Measurements from ENCODE around the gene MAPK7.

MAPK7 gene

GRCh38 chr17:19378416-19379360 lies at the start of gene MAPK7:
MAPK7 (plus strand) TSS chr17:19378498; CDS start chr17:19378901, 403 bp downstream.
- no peak for DNase-seq (ENCODE audit: insufficient read length, low spot score)
- FAIRE-seq, result peak; percentile 99

DNA sequence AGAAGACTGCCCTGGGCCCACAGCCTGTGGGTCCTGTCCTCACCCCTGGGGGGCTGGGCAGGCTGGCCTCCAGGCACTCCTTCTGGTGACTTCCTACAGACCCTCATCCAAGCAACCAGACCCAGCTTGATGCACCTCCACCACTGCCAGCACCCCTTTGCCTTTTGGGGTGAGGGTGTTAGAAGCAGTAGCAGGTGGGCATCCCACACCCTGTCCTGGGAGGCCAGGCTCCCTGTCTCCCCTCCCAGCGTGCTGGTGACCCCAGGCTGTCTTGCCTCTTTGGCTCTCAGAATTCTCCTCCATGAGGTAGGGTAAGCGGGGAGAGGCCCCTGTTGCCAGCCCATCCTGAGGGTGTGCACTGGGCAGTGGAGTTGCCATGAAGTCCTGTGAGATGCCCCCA lies 49.2 kb upstream of the MAPK7 start:
- FAIRE-seq (no peak), DNase-seq (ENCODE audit: insufficient read length, low spot score) (no peak)

GRCh38 chr17:19329839-19330238 lies 48.5 kb upstream of the MAPK7 start:
- DNase-seq (ENCODE audit: insufficient read length, low spot score) (no peak), FAIRE-seq (no peak)

- DNase-seq (ENCODE audit: insufficient read length, low spot score) (no peak), FAIRE-seq (no peak)
Observed at GRCh38 chr17:19330271-19330670, 48.0 kb upstream of the MAPK7 start.

DNA sequence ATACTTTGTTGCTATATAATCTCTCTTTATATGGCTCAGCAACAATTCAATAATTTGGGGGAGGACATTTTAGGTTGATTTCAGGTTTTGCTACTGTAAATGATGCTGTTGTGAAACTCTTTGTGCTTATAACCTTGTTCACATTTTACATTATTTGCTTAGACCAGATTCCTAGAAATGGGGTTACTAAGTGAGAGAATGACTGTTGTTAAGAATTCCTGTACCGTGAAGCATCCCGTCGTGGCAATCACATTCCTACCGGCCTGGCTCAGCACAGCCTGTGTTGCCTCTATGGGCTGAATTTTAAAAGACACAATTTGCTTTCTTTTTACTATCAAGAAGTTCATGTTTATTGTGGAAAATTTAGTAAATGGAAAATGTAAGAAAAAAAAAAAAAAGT lies 47.2 kb upstream of the MAPK7 start:
- no peak for DNase-seq (ENCODE audit: insufficient read length, low spot score)
- FAIRE-seq, result no peak

- no peak for FAIRE-seq
Observed at GRCh38 chr17:19331543-19332245, 46.6 kb upstream of the MAPK7 start.

GRCh38 chr17:19332371-19333131 lies 45.7 kb upstream of the MAPK7 start:
- FAIRE-seq, result no peak

More at GRCh38 chr17:19331543-19332245, 46.6 kb upstream of the MAPK7 start:
- no peak for DNase-seq (ENCODE audit: insufficient read length, low spot score)

DNA sequence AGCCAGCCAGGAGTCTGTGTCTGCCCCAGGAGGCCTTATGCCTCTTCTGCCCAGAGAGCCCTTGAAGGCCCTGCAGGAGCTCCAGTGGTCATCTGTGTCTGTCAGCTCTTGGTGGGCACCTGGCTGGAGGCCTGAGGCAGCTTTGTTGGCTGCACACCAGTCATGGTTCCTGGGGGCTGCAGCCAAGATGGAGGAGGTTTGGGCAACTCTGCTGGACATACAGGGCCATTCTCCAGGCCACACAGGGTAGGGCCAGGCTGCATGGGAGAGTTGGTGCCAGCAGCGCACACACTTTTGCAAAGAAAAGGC lies 45.2 kb upstream of the MAPK7 start:
- DNase-seq (ENCODE audit: insufficient read length, low spot score), result no peak
- no peak for FAIRE-seq

More at GRCh38 chr17:19332371-19333131, 45.7 kb upstream of the MAPK7 start:
- DNase-seq (ENCODE audit: insufficient read length, low spot score), result no peak

GRCh38 chr17:19333736-19334290 lies 44.5 kb upstream of the MAPK7 start:
- no peak for FAIRE-seq
- DNase-seq (ENCODE audit: insufficient read length, low spot score), result no peak

DNA sequence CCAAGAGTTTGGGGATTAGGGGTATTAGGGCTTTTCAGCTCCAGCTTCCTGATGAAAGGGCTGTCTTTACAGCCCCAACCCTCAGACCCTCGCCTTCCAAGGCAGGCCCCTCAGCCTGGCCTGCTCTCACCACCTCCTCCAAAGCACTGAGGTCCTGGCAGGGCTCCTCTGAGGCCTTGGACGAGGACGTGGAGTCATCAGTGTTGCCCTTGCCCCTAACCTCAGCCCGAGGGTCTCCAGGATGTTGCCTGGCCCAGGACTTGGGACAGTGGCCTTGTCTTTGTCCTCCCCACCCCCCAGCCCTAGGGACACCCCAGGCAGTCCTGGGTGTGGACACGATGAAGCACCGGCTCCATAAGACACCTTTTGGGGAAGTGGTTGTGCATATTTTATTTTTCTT lies 44.0 kb upstream of the MAPK7 start:
- DNase-seq (ENCODE audit: insufficient read length, low spot score) (no peak), FAIRE-seq (no peak)

DNA sequence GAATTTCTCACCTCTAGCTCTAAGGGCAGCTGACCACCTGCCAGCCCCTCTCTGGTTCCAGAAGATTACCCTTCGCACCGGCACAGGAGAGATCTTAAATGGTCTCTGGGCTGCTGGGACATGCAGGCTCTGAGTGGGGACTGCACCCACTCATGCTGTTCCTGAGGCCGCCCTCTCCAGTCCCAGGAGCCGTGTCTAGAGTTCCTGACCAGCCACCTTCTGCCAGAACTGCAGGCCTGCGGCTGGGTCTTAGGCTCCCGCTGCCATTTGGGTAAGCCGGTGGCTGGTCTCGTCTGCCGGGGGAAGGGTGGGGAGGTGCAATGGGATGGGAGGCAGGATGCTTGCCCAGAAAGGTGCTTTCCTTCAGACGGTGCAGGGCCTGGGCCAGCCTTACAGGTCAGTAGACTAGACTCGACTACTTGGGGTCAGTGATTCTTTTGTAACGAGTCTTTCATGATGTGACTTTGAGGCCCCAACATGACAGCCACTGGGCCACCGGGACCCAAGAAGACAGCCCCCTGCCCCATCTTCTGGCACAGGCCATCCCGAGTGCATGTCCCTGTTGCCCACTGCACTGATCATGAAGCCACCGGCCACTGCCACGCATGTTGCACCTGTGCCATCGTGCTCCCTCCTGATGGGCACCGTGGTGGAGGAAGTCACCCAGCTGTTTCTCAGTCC lies 42.2 kb upstream of the MAPK7 start:
- FAIRE-seq (no peak), DNase-seq (ENCODE audit: insufficient read length, low spot score) (no peak)

- DNase-seq (ENCODE audit: insufficient read length, low spot score), result no peak
- no peak for FAIRE-seq
Observed at GRCh38 chr17:19336938-19337711, 41.2 kb upstream of the MAPK7 start.

DNA sequence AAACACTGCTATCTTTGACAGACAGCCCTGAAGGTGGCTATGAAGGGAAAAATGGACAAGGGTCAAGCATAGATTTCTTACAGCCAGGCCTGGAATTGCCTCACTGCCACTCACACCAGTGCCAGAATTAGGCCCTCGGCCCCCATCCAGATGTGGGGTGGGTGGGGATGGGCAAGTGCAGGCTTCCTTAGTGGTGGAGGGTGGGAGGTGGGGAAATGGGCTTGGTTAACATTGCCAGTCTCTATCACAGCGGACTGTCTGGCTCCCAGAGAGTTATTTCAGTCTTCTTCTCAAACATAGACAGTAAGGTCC lies 40.6 kb upstream of the MAPK7 start:
- DNase-seq (ENCODE audit: insufficient read length, low spot score) (no peak), FAIRE-seq (no peak)

DNA sequence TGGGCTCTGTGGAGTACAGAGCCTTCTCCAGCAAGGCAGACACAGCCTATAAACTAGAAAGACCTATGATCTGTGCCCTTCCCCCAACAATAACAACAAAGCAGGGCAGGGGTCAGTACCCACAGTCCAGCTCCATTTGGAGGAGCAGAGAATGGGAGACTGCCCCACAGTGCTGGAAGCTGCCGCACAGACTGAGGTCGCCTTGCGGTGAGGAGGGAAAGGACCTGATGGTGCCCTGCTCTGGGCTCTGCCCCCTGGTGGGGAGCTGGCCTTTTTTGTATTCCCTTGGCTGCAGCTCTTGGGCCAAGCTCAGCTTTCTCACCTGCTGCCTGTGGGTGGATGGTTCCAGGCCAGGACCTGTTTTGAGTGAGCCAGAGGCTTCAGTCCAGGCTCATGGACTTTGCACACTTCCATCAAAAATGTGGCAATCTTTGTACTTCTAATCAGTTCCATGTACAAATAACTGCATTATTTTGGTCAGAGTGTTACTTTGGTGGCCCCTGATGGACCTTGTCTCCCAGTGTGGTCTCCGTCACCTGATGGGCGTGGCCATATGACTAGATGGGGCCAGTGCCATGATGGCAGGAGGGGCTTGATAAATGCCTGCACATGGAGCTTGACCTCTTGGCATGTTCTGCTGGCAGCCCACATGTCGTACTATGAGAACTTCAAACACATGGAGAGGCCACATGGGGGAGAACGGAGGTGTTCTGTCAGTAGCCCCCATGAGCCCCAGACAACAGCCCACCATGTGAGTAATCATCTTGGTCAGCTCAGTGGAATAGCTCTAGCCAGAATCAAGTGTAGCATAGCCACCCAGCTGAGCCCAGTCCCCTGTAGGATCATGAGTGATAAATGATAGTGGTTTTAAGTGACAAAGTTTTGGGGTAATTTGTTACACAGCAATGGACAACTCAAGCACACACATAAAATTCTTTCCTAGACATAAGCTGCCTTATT lies 40.0 kb upstream of the MAPK7 start:
- FAIRE-seq, result no peak
- peak; percentile 92 for DNase-seq (ENCODE audit: insufficient read length, low spot score)

GRCh38 chr17:19339341-19339815 lies 38.9 kb upstream of the MAPK7 start:
- FAIRE-seq, result no peak
- DNase-seq (ENCODE audit: insufficient read length, low spot score), result no peak

DNA sequence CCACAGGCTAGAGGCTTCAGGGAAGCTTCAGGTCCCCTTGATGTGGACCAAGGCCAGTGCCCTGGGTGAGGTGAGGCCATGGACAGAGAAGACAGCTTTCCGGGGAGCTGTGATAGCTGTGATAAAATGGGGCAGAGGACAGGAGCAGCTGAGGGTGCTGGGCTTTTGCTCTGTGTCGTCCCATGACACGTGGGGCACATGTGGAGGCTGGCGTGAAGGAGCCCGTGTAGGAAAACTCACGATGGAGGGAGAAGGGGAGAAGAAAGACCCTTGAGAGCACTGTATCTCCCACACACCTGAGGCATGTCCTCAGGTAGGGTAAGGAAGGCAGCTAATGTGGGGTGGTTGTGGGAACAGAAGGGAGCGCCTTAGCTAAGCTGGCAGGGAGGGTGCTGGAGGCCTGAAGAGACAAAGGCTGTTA lies 37.1 kb upstream of the MAPK7 start:
- DNase-seq (ENCODE audit: insufficient read length, low spot score), result no peak
- FAIRE-seq, result no peak

GRCh38 chr17:19341641-19342610 lies 36.4 kb upstream of the MAPK7 start:
- no peak for DNase-seq (ENCODE audit: insufficient read length, low spot score)

More at GRCh38 chr17:19341641-19342610, 36.4 kb upstream of the MAPK7 start:
- FAIRE-seq, result no peak
